ENCODE results near the gene RIN2. TPM values are rescaled to one million over a fixed set of nuclear protein-coding genes. Genes with fewer than 3 reads are reported as not detected.
A peak's percentile ranks its signal among the peaks of the same experiment; 100 is the strongest.

The RIN2 gene
- total RNA-seq, 2 donors from 2014 or later: 82.0 to 105 TPM

- no peak for DNase-seq
These were observed 1.1 kb upstream of the RIN2 start for GRCh38 chr20:19756761-19757486.

GRCh38 chr20:19757487-19758132, 448 bp upstream of the RIN2 start:
- peak overlapping the region; percentile 64 for H3K4me3 ChIP-seq
- intact Hi-C loops (cut with DNase I): no loop called here
- H3K36me3 ChIP-seq: no peaks in the 10 kb centered on the region
- no peaks in the 10 kb centered on the region for H3K4me1 ChIP-seq
- peak overlapping the region; percentile 91 for H3K27ac ChIP-seq
- no peak for TF ChIP-seq CTCF (IDR thresholded peaks at IDR 0.05)
- DNase-seq: peak; percentile 94
- no peaks in the 10 kb centered on the region for H3K27me3 ChIP-seq
- no peaks in the 10 kb centered on the region for H3K9me3 ChIP-seq
- H3K9ac ChIP-seq (ENCODE audit: low read depth in 2 of 2, low read length in 2 of 2): peak overlapping the region; percentile 90 to 98

More at GRCh38 chr20:19756761-19757486, 1.1 kb upstream of the RIN2 start:
- Histone ChIP-seq H3K27me3 (no peaks in the 10 kb centered on the region), H3K4me1 (no peaks in the 10 kb centered on the region), H3K9ac (ENCODE audit: low read depth in 2 of 2, low read length in 2 of 2) (peak overlapping the region; percentile 90 to 98), H3K4me3 (peak overlapping the region; percentile 64), H3K27ac (peak overlapping the region; percentile 91), H3K36me3 (no peaks in the 10 kb centered on the region), H3K9me3 (no peaks in the 10 kb centered on the region)
- no peak for TF ChIP-seq CTCF (IDR thresholded peaks at IDR 0.05)
- intact Hi-C loops (cut with DNase I): no loop called here

GRCh38 chr20:19758501-19759331, 658 bp downstream of the RIN2 start:
- H3K9ac ChIP-seq (ENCODE audit: low read depth in 2 of 2, low read length in 2 of 2): peak overlapping the region; percentile 90 to 98
- TF ChIP-seq CTCF (IDR thresholded peaks at IDR 0.05): no peak
- DNase-seq: peak; percentile 74
- no peaks in the 10 kb centered on the region for H3K4me1 ChIP-seq
- H3K9me3 ChIP-seq: no peaks in the 10 kb centered on the region
- intact Hi-C loops (cut with DNase I): no loop called here
- peak overlapping the region; percentile 64 for H3K4me3 ChIP-seq
- H3K27me3 ChIP-seq: no peaks in the 10 kb centered on the region
- peak overlapping the region; percentile 91 for H3K27ac ChIP-seq
- H3K36me3 ChIP-seq: no peaks in the 10 kb centered on the region

- Histone ChIP-seq H3K9ac (ENCODE audit: low read depth in 2 of 2, low read length in 2 of 2) (no peak overlapping the region), H3K27me3 (no peaks in the 10 kb centered on the region), H3K36me3 (no peaks in the 10 kb centered on the region), H3K9me3 (no peaks in the 10 kb centered on the region), H3K4me1 (no peaks in the 10 kb centered on the region), H3K27ac (peak overlapping the region; percentile 10), H3K4me3 (no peak overlapping the region)
- no peak for TF ChIP-seq CTCF (IDR thresholded peaks at IDR 0.05)
- no peak for DNase-seq
- intact Hi-C loops (cut with DNase I): no loop called here
These were observed 2.3 kb downstream of the RIN2 start for GRCh38 chr20:19760371-19760721.

- no peaks in the 10 kb centered on the region for H3K4me1 ChIP-seq
- H3K27ac ChIP-seq: peak overlapping the region; percentile 10
- no peak overlapping the region for H3K9ac ChIP-seq (ENCODE audit: low read depth in 2 of 2, low read length in 2 of 2)
These were observed 3.3 kb downstream of the RIN2 start for GRCh38 chr20:19761326-19761725.

More at GRCh38 chr20:19761326-19761725, 3.3 kb downstream of the RIN2 start:
- no peak for DNase-seq
- Histone ChIP-seq H3K4me3 (no peak overlapping the region), H3K9me3 (no peaks in the 10 kb centered on the region), H3K27me3 (no peaks in the 10 kb centered on the region), H3K36me3 (no peaks in the 10 kb centered on the region)
- TF ChIP-seq CTCF (IDR thresholded peaks at IDR 0.05): no peak
- intact Hi-C loops (cut with DNase I): no loop called here
